ENCODE results near the gene ACAP2.

DNA sequence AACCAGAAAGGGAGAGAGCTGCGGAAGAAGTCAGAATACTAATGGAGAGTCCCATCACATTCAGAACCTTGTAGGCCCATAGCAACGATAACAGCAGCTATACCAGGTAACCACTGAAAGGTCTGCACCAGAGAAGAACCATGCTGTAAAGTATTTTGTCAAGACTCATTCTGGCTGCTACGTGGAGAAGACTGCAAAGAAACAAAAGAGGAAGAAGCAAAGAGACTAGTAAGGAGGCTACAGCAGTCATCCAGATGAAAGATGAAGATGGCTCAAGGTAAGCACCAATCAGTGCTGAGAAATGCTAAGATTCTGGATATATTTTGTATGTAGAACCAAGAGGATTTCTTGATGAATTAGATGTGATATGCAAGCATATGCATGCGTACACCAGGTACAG, 39.6 kb downstream of the ACAP2 start:
- TF ChIP-seq, protein P1, sequence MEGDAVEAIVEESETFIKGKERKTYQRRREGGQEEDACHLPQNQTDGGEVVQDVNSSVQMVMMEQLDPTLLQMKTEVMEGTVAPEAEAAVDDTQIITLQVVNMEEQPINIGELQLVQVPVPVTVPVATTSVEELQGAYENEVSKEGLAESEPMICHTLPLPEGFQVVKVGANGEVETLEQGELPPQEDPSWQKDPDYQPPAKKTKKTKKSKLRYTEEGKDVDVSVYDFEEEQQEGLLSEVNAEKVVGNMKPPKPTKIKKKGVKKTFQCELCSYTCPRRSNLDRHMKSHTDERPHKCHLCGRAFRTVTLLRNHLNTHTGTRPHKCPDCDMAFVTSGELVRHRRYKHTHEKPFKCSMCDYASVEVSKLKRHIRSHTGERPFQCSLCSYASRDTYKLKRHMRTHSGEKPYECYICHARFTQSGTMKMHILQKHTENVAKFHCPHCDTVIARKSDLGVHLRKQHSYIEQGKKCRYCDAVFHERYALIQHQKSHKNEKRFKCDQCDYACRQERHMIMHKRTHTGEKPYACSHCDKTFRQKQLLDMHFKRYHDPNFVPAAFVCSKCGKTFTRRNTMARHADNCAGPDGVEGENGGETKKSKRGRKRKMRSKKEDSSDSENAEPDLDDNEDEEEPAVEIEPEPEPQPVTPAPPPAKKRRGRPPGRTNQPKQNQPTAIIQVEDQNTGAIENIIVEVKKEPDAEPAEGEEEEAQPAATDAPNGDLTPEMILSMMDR (IDR thresholded peaks at IDR 0.05; ENCODE audit: low read depth, low read length, poor library complexity, severe bottlenecking): no peak
- no peak for TF ChIP-seq EZH2phosphoT487 (IDR thresholded peaks at IDR 0.05; ENCODE audit: borderline replicate concordance, low read length)
